ENCODE results near the gene LRRC66.

GRCh38 chr4:52001616-52002015, 18.5 kb downstream of the LRRC66 start:
- TF ChIP-seq JUND (IDR thresholded peaks at IDR 0.05) = no peak
- TF ChIP-seq ZBTB33 (IDR thresholded peaks at IDR 0.05) = no peak
- no peak for TF ChIP-seq SP1 (IDR thresholded peaks at IDR 0.05)
- TF ChIP-seq TAF1 (conservative IDR thresholded peaks at IDR 0.05) = no peak
- TF ChIP-seq YY1 (IDR thresholded peaks at IDR 0.05) = no peak
- TF ChIP-seq MAX (IDR thresholded peaks at IDR 0.05) = no peak
- no peak for TF ChIP-seq ATF3 (IDR thresholded peaks at IDR 0.05)
- TF ChIP-seq CTCF (IDR thresholded peaks at IDR 0.05; ENCODE audit: low read depth, low read length, missing input control) = no peak
- TF ChIP-seq GABPA (IDR thresholded peaks at IDR 0.05 in 1 of 2, conservative IDR thresholded peaks at IDR 0.05 in 1 of 2) = no peak
- TF ChIP-seq RAD21 (IDR thresholded peaks at IDR 0.05) = no peak
- TF ChIP-seq HNF4G (IDR thresholded peaks at IDR 0.05) = no peak

Measured in liver (tissue), 3 donors.